DOHH2 (cell line): ENCODE data around the gene SCN1A.

Experiments
- EZH2phosphoT487 ChIP-seq: fragments of 200-600 bp; sonication (generic); IDR thresholded peaks from 2 replicates; pipeline ENCODE4 v1.6.1; 2017; ENCODE audit warnings: borderline replicate concordance, mild to moderate bottlenecking, antibody characterized with exemption, low read length, moderate library complexity, mixed read lengths
- TF ChIP-seq, protein P1 (sequence below): fragments of 200-600 bp; sonication (generic); IDR thresholded peaks from one replicate; pipeline ENCODE4 v1.5.1; 2014; ENCODE audit warnings: antibody characterized with exemption, mild to moderate bottlenecking, low read depth, low read length; ENCODE audit not compliant: poor library complexity, severe bottlenecking

DNA sequence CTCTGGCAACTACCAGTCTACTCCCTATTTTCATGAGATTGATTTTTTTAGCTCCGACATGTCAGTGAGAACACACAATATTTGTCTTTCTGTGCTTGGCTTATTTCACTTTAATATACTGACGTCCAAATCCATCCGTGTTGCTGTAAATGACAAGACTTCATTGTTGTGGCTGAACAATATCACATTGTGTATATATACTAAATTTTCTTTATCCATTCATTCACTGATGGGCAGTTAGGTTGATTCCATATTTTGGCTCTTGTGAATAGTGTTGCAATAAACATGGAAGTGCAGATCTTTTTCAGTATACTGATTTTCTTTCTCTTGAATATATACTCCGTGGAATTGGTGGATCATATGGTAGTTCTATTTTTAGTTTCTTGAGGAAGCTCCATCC is 168.4 kb downstream of the SCN1A start:
- TF ChIP-seq, protein P1, sequence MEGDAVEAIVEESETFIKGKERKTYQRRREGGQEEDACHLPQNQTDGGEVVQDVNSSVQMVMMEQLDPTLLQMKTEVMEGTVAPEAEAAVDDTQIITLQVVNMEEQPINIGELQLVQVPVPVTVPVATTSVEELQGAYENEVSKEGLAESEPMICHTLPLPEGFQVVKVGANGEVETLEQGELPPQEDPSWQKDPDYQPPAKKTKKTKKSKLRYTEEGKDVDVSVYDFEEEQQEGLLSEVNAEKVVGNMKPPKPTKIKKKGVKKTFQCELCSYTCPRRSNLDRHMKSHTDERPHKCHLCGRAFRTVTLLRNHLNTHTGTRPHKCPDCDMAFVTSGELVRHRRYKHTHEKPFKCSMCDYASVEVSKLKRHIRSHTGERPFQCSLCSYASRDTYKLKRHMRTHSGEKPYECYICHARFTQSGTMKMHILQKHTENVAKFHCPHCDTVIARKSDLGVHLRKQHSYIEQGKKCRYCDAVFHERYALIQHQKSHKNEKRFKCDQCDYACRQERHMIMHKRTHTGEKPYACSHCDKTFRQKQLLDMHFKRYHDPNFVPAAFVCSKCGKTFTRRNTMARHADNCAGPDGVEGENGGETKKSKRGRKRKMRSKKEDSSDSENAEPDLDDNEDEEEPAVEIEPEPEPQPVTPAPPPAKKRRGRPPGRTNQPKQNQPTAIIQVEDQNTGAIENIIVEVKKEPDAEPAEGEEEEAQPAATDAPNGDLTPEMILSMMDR = no peak
- TF ChIP-seq EZH2phosphoT487 = no peak
